GDM1 (cell line): ENCODE data around the gene GRM2.

Source experiments
- DNase-seq: peaks from one replicate; lab custom pipeline; 2025; lab: John Stamatoyannopoulos, UW

Gene GRM2

DNA sequence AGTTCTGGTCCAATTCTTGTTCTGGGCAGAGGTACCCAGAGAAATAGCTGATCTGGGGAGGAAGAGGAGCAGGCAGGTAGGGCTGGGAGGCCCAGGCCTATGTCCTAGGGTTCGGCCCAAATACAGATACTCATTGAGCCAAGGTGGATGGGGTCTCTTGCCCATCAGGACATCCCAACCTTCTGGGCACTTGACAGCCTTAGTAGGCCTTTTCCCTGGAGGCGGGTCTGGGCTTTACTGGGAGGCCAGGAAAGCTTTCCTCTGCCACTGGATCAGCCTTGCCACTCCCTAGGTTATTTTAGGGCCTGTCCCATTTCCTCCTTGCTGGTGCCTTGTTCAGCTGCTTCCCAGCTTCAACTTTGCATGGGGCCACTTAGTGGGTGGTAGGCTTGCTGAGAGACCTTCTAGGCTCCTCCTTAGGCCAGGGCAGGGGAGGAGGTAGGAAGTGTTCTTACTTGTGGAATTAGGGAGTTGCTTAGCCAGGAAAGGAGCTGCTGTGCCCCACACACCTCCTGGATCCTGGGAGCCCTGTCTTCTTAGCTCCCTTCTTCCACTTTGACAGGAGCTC lies 26.1 kb upstream of the GRM2 start:
- DNase-seq = no peak

- peak; percentile 72 for DNase-seq
Measured at GRCh38 chr3:51681453-51681852, 25.4 kb upstream of the GRM2 start.

- peak; percentile 79 for DNase-seq
Measured at GRCh38 chr3:51682079-51682478, 24.8 kb upstream of the GRM2 start.

GRCh38 chr3:51682526-51682925 lies 24.3 kb upstream of the GRM2 start:
- no peak for DNase-seq

- DNase-seq = no peak
Measured at GRCh38 chr3:51683566-51683965, 23.3 kb upstream of the GRM2 start.

GRCh38 chr3:51684971-51685751 lies 21.7 kb upstream of the GRM2 start:
- DNase-seq = peak; percentile 16

DNA sequence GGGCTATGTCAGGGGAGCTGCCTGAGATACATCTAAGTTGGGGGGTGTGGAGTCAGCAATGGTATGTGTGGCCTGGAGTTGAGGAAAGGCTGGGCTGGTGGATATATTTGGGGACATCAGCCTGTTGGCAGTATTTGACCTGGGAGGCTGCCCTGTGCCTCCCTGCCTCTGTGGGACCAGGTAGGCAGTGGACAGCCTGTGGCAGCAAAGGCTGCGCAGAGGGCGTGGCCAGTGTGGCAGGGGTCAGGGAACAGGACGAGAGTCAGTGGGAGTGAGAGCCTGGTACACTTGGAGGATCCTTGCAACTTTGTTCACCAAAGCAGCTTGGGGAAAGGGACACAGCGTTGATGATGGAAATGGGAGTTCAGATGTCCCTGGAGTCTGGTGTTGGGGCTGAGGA lies 20.8 kb upstream of the GRM2 start:
- no peak for DNase-seq

- peak; percentile 91 for DNase-seq
Measured at GRCh38 chr3:51686512-51687215, 20.2 kb upstream of the GRM2 start.

DNA sequence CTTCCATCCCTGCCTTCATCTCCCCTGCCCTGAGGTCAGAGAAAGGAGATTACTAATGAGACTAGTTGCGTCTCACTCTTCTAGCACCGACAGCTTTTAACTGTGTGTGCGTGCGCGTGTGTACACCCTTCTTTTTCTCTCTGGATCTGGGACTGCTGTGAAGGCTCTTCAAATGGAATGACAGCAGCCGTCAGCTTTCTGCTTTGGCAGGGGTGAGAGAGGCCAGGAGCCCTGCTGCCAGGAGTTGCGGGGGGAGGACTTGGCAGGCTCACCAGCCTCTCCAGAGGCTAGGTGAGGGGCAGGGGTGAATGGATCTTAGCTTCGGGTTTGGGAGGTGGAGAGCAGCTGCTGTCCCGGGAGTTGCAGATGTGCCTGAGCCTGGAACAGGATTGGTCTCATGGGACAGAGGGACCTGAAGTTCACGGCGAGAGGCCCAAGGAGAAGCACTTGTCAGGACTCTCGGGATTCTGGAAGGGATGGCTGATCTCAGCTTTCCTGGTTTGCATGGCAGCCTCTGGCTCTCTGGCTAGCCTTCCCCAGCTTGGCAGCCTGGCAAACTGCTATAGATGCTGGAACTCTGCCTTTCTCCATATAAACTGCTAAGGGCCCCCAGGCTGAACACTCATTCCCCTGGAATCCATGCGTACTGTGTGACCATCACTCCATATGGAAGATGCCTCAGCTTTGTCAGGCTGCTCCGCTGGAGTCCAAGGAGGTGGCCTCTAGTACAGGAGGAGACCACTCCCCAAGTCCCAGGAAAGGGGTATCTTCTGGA lies 19.2 kb upstream of the GRM2 start:
- no peak for DNase-seq

DNA sequence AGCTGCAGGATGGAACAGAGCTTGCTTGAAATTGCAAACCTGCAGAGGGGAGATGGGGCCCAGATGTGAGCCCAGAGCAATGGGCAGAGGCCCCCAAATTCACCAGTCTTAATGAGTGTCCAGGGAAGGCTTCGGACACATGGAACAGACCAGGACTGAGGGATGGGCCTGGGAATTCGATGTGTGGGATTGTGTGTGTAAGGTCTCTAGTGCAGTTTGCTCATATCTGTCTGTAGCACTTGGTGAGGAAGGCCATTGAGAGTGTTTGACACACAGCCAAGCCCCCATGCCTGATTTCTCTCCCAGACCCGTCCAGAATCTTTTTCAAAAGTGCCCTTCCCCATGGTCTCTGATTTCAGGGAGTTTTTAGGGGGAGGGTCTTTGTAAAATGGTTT lies 18.7 kb upstream of the GRM2 start:
- DNase-seq = no peak

- no peak for DNase-seq
Measured at GRCh38 chr3:51691021-51691420, 15.8 kb upstream of the GRM2 start.

- DNase-seq = no peak
Measured at GRCh38 chr3:51691949-51692348, 14.9 kb upstream of the GRM2 start.

GRCh38 chr3:51692980-51693395 lies 13.9 kb upstream of the GRM2 start:
- DNase-seq = no peak

- no peak for DNase-seq
Measured at GRCh38 chr3:51696954-51697353, 9.9 kb upstream of the GRM2 start.

GRCh38 chr3:51698209-51698608 lies 8.7 kb upstream of the GRM2 start:
- DNase-seq = no peak

GRCh38 chr3:51700403-51700802 lies 6.5 kb upstream of the GRM2 start:
- DNase-seq = no peak

GRCh38 chr3:51702156-51702555 lies 4.7 kb upstream of the GRM2 start:
- DNase-seq = no peak

GRCh38 chr3:51703068-51703760 lies 3.7 kb upstream of the GRM2 start:
- DNase-seq = no peak

DNA sequence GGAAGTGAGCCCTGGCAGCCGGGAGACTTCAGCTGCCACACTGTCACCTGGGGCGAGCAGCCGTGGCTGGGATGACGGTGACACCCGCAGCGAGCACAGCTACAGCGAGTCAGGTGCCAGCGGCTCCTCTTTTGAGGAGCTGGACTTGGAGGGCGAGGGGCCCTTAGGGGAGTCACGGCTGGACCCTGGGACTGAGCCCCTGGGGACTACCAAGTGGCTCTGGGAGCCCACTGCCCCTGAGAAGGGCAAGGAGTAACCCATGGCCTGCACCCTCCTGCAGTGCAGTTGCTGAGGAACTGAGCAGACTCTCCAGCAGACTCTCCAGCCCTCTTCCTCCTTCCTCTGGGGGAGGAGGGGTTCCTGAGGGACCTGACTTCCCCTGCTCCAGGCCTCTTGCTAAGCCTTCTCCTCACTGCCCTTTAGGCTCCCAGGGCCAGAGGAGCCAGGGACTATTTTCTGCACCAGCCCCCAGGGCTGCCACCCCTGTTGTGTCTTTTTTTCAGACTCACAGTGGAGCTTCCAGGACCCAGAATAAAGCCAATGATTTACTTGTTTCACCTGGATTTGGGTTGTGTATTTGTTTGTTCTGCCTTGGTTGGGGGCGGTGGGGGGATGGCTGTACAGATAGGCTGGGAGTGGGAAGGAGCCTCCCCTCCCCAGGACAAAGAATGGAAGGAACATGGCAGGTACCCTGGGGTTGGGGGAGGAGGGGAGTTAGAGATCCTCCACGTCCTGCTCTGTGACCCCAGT lies 2.9 kb upstream of the GRM2 start:
- no peak for DNase-seq

DNA sequence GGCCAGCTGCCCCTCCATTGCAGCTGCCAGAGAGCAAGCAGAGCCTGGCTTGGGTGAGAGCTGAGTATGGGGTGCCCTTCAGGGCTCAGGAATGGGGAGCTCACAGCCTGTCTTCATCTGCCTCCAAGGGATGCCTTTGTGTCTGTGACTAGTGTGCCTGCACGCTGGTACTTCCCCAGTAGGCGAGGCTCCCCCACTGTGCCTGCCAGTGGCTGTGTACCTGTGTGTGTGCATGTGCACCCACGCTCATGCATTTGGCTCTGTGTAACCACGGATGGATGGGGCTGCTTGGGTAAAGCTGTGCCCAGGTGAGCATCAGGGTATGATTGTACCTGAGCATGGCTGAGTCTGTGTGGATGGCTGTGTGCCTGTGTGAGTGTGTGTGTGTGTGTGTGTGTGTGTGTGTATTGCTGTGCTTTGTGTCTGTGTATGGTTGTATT lies 2.3 kb upstream of the GRM2 start:
- no peak for DNase-seq
